HG02610 (cell line): Measurements from ENCODE around the gene SFTPD.
"Not testable (repeated sequence)": the region's sequence is repeated elsewhere in the genome, so short reads cannot be mapped to it uniquely, and the experiment has no call there.

Experiments
- ATAC-seq: cut with Tn5 transposase; IDR thresholded peaks from one replicate; pipeline ENCODE4 v1.9.1; 2021; ENCODE audit warnings: mild to moderate bottlenecking, moderate library complexity; ENCODE audit not compliant: unreplicated experiment

The SFTPD gene

GRCh38 chr10:79927111-79927828, 21.6 kb downstream of the SFTPD start:
- ATAC-seq: no peak

GRCh38 chr10:79926037-79926436, 22.9 kb downstream of the SFTPD start:
- ATAC-seq: no peak

GRCh38 chr10:79925614-79926013, 23.3 kb downstream of the SFTPD start:
- no peak for ATAC-seq

- no peak for ATAC-seq
Measured at GRCh38 chr10:79923669-79924068, 25.2 kb downstream of the SFTPD start.

GRCh38 chr10:79923145-79923544, 25.8 kb downstream of the SFTPD start:
- ATAC-seq: no peak

- ATAC-seq: not testable (repeated sequence)
Measured at GRCh38 chr10:79922011-79922412, 26.9 kb downstream of the SFTPD start.

- ATAC-seq: not testable (repeated sequence)
Measured at GRCh38 chr10:79915838-79916237, 33.1 kb downstream of the SFTPD start.

GRCh38 chr10:79914512-79914911, 34.4 kb downstream of the SFTPD start:
- ATAC-seq: not testable (repeated sequence)

- ATAC-seq: no peak
Measured at GRCh38 chr10:79910836-79911235, 38.1 kb downstream of the SFTPD start.

GRCh38 chr10:79910344-79910743, 38.6 kb downstream of the SFTPD start:
- no peak for ATAC-seq

- no peak for ATAC-seq
Measured at GRCh38 chr10:79905322-79906314, 43.3 kb downstream of the SFTPD start.

GRCh38 chr10:79904671-79905321, 44.1 kb downstream of the SFTPD start:
- ATAC-seq: peak; percentile 51

GRCh38 chr10:79901571-79901970, 47.3 kb downstream of the SFTPD start:
- not testable (repeated sequence) for ATAC-seq

GRCh38 chr10:79898597-79899325, 50.1 kb downstream of the SFTPD start:
- ATAC-seq: no peak

GRCh38 chr10:79892896-79893295, 56.0 kb downstream of the SFTPD start:
- ATAC-seq: not testable (repeated sequence)

- ATAC-seq: no peak
Measured at GRCh38 chr10:79890469-79890868, 58.4 kb downstream of the SFTPD start.

GRCh38 chr10:79888984-79889383, 59.9 kb downstream of the SFTPD start:
- not testable (repeated sequence) for ATAC-seq
